GM19025 (cell line): ENCODE measurements around the gene LDLRAP1.

Experiments used
- ATAC-seq: cut with Tn5 transposase; IDR thresholded peaks from one replicate; pipeline ENCODE4 v1.9.1; 2021; ENCODE audit warnings: mild to moderate bottlenecking, low read depth, moderate library complexity; ENCODE audit not compliant: unreplicated experiment

Gene LDLRAP1

DNA sequence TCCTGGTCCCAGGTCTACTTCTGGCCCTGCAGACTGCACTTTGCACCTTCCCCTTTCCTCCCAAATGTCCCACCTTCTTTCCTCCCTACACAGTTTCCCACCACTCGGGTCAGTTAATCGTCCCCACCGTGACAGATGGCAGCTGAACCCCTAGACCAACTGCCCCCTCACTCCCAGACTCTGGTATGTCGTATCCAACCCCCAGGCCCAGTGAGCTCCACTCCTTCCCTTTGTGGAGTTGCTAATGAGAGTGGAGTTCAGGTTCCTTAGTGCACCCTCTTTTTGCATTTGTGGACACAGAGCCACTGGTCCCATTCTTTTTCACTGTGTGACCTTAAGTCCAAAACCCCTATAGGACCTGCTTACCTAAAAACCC lies 75.0 kb downstream of the LDLRAP1 start:
- no peak for ATAC-seq
